Naive B cell (primary cell): ENCODE measurements around the gene MOG. TPM values are rescaled to one million over a fixed set of nuclear protein-coding genes. Genes with fewer than 3 reads are reported as not detected.
"Not testable (repeated sequence)": the region's sequence is repeated elsewhere in the genome, so short reads cannot be mapped to it uniquely, and the experiment has no call there.

ENCODE experiments used
- ATAC-seq, 2 donors: fragments of 150-1000 bp; cut with Tn5 transposase; 2 replicates each; pipeline ENCODE4 v1.10.0; 2021; ENCODE audit warnings: low read depth in 2 of 2, mild to moderate bottlenecking in 2 of 2, moderate library complexity in 2 of 2
- DNase-seq: peaks from one replicate; pipeline ENCODE4 v3.0.0; 2022
- H3K27ac Mint-ChIP-seq, 6 donors: one replicate each; pipeline ENCODE4 v1.8.0; 2020 to 2022; ENCODE audit warnings: mild to moderate bottlenecking in 6 of 6, mixed read lengths in 6 of 6, moderate library complexity in 5 of 6, inconsistent platforms in 2 of 6
- H3K27me3 Mint-ChIP-seq, 3 donors: one replicate each; pipeline ENCODE4 v1.8.0; 2021 to 2022; ENCODE audit warnings: mixed read lengths in 3 of 3, mild to moderate bottlenecking in 1 of 3
- H3K36me3 Mint-ChIP-seq, 2 donors: one replicate each; pipeline ENCODE4 v1.8.0; 2020 to 2022; ENCODE audit warnings: mixed read lengths in 2 of 2, inconsistent platforms in 1 of 2, mild to moderate bottlenecking in 1 of 2
- H3K4me1 Mint-ChIP-seq, 3 donors: one replicate each; pipeline ENCODE4 v1.8.0; 2020 to 2022; ENCODE audit warnings: mixed read lengths in 3 of 3, inconsistent platforms in 1 of 3, mild to moderate bottlenecking in 1 of 3, moderate library complexity in 1 of 3
- H3K4me3 Mint-ChIP-seq, 8 donors: one replicate each; pipeline ENCODE4 v1.8.0; 2020 to 2022; ENCODE audit warnings: mild to moderate bottlenecking in 8 of 8, mixed read lengths in 8 of 8, moderate library complexity in 8 of 8, inconsistent platforms in 2 of 8
- H3K9me3 Mint-ChIP-seq, 7 donors: one replicate each; pipeline ENCODE4 v1.8.0; 2020 to 2022; ENCODE audit warnings: mixed read lengths in 7 of 7, mild to moderate bottlenecking in 5 of 7, inconsistent platforms in 2 of 7, moderate library complexity in 1 of 7
- polyA plus RNA-seq, 6 donors: library from polyadenylated mRNA; unstranded; fragments of 300-500 nt; fragmentation: Illumina TruSeq; gene quantifications; one replicate each; pipeline ENCODE4 v1.2.3, GENCODE V29; 2021; ENCODE audit warnings: low read depth in 6 of 6

MOG gene
- polyA plus RNA-seq, 6 donors from 2014 or later: not detected

DNA sequence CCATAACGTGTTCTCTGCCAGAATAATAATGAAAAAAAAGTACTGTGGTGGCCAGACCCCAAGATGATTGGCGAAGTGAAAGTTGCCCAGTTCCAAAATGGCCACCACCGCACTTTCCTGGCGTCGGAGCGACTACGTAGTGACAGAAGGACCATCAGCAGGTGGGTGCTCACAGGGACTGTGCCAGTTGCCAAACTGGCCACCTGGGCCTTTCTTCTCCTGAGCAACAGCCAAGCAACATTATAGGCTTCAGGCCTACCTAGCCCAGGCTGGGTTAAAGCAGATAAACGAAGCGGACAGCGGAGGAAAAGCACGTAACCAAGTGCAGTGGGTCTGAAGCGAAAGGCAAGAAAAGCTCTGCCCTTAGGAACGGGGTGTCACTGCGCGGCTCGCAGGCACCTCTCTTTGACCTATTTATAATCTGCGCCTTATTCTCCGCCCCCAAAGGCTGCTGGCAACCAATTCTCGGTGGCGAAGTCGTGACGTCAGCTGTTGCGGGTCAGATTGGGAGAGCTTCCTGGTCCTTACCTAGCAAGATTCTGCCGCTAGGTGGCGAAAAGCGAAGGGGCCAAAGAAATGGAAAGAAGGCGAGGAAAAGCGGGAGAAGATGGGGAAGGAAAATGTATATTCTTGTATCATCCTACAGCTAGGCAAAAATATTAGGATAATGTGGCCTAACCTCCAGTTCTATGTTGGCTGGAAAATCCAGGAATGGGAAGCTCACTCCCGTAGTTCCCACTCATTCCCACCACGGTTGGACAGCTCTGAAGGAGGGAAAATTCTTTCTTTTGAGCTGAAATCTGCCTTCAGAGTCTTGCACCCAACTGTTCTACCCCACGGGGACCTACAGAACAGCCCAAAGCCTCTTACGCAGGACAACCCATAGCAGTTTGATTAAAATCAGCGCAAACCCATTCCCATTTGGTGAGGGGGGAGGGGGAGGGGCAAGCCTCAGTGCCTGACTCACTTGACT, 6.9 kb upstream of the MOG start:
- Mint-ChIP-seq H3K27ac (peak overlapping the region; percentile 95 to 100 (median 100)), H3K4me3 (peak overlapping the region; percentile 84 to 99 (median 98)), H3K9me3 (peaks cover 0 to 4% (median 0%) of the 10 kb centered on the region in 7 donors), H3K27me3 (peaks cover under 1 to 10% (median 5%) of the 10 kb centered on the region in 3 donors), H3K4me1 (peaks cover 10 to 27% (median 14%) of the 10 kb centered on the region in 3 donors), H3K36me3 (no peaks in the 10 kb centered on the region)
- DNase-seq: peak; percentile 97
- ATAC-seq: peak; percentile 91 to 92

DNA sequence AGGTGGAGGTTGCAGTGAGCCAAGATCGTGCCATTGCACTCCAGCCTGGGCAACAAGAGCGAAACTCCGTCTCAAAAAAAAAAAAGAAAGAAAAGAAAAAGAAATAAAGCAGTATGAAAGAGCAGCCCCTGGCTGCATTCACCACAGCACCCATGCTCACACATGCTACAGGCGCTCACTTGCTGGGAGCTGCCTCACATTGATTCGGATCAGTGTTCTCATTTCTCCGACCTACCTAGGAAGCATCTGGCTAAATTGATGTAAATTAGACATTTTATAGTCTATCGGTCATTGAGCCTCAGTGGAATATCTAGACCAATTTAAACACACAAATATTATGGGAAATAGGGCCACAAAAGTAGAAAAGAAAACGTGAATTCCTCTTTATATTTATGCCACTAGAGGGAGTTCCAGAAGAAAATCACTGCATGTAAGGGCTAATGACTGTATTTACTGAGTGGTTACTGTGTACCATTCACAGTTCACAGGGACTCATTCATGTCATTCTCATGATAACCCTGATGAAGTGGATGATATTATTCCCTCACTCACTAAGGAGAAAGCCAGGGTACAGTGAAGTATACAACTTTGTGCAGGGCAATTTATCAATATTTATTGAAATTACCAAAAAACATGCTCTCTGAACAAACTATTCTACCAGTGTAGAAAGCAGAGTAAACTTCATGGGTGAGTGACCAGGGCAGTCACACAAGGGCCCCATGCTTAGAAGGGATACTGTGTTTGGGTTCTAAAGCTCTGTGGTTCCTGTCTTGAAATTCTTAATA, 5.3 kb upstream of the MOG start:
- Mint-ChIP-seq H3K27me3 (peaks cover 9 to 24% (median 13%) of the 10 kb centered on the region in 3 donors), H3K9me3 (peaks cover 0 to 4% (median 0%) of the 10 kb centered on the region in 7 donors), H3K27ac (peak overlapping the region in 4 of 6 donors; percentile 33 to 70 (median 52)), H3K4me1 (peaks cover 10 to 27% (median 14%) of the 10 kb centered on the region in 3 donors), H3K4me3 (peak overlapping the region in 2 of 8 donors; percentile 40 to 44), H3K36me3 (no peaks in the 10 kb centered on the region)
- DNase-seq (peak; percentile 49), ATAC-seq (no peak)

DNA sequence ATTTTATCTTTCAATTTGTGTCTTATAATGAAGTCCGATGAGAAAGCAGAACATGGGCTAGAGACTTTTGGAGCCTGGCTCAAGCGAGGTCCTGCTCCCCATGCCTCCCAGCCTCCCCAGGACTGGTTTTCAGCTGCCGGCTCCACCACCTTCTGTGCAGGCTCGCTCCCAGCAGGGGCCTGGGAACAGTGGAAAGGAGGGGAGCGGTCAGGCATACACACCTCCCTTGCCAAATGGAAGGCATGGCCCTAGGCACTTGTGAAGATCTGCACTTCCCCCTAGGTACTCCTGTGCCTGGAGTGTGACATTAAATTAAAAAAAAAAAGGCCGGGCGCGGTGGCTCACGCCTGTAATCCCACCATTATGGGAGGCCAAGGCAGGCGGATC, 4.7 kb upstream of the MOG start:
- Mint-ChIP-seq H3K27ac (no peak overlapping the region), H3K27me3 (peaks cover 9 to 30% (median 16%) of the 10 kb centered on the region in 3 donors), H3K4me1 (peaks cover 10 to 27% (median 14%) of the 10 kb centered on the region in 3 donors), H3K36me3 (no peaks in the 10 kb centered on the region), H3K4me3 (no peak overlapping the region), H3K9me3 (peaks cover 0 to 4% (median 0%) of the 10 kb centered on the region in 7 donors)
- ATAC-seq (no peak), DNase-seq (no peak)

GRCh38 chr6:29653452-29654038, 3.3 kb upstream of the MOG start:
- Mint-ChIP-seq H3K9me3 (peaks cover 0 to 4% (median 0%) of the 10 kb centered on the region in 7 donors), H3K36me3 (no peaks in the 10 kb centered on the region), H3K4me3 (peak overlapping the region in 1 of 8 donors; percentile 10), H3K4me1 (peaks cover 10 to 27% (median 14%) of the 10 kb centered on the region in 3 donors), H3K27me3 (peaks cover 20 to 41% (median 25%) of the 10 kb centered on the region in 3 donors), H3K27ac (no peak overlapping the region)
- DNase-seq (peak; percentile 59), ATAC-seq (no peak)

- DNase-seq (no peak), ATAC-seq (no peak)
- Mint-ChIP-seq H3K4me3 (no peak overlapping the region), H3K36me3 (no peaks in the 10 kb centered on the region), H3K27me3 (peaks cover 31 to 55% (median 33%) of the 10 kb centered on the region in 3 donors), H3K4me1 (peaks cover 5 to 12% (median 8%) of the 10 kb centered on the region in 3 donors), H3K9me3 (no peaks in the 10 kb centered on the region), H3K27ac (no peak overlapping the region)
These were observed 1.2 kb upstream of the MOG start for GRCh38 chr6:29655658-29656057.

DNA sequence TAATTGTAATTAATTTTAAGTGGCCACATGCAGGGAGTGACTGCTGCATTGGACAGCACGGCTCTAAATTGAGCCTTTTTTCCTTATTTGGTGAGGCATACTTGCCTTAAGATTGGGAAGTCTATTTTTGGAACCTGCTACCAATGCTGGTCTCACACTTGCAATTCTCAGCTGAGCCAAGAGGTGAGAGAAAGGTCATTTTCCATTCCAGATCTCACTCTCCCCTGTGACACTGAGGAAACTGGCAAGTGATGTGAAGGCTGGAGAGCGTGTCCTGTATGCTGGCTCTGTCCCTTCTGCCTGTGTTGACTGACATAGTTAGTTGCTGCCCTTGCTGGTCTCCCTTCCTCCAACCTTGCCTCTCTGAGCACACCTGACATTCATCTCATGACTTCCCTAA, 735 bp upstream of the MOG start:
- H3K9me3 Mint-ChIP-seq: no peaks in the 10 kb centered on the region
- no peak overlapping the region for H3K4me3 Mint-ChIP-seq
- ATAC-seq (no peak), DNase-seq (no peak)
- no peaks in the 10 kb centered on the region for H3K36me3 Mint-ChIP-seq
- peaks cover 5 to 12% (median 8%) of the 10 kb centered on the region in 3 donors for H3K4me1 Mint-ChIP-seq
- H3K27ac Mint-ChIP-seq: peak overlapping the region in 1 of 6 donors; percentile 37
- H3K27me3 Mint-ChIP-seq: peaks cover 31 to 60% (median 37%) of the 10 kb centered on the region in 3 donors

GRCh38 chr6:29661071-29661470, 4.2 kb downstream of the MOG start:
- Mint-ChIP-seq H3K36me3 (no peaks in the 10 kb centered on the region), H3K27ac (no peak overlapping the region), H3K27me3 (peaks cover 30 to 77% (median 43%) of the 10 kb centered on the region in 3 donors), H3K4me1 (no peaks in the 10 kb centered on the region), H3K4me3 (no peak overlapping the region), H3K9me3 (no peaks in the 10 kb centered on the region)
- no peak for DNase-seq
- ATAC-seq: no peak

GRCh38 chr6:29661502-29662141, 4.7 kb downstream of the MOG start:
- H3K9me3 Mint-ChIP-seq, H3K36me3 Mint-ChIP-seq, H3K4me3 Mint-ChIP-seq, H3K4me1 Mint-ChIP-seq, DNase-seq, ATAC-seq: not testable (repeated sequence)
- H3K27ac Mint-ChIP-seq: peak overlapping the region in 1 of 6 donors; percentile 22
- H3K27me3 Mint-ChIP-seq: peaks cover 30 to 77% (median 39%) of the 10 kb centered on the region in 3 donors

- Mint-ChIP-seq H3K4me1 (no peaks in the 10 kb centered on the region), H3K27ac (no peak overlapping the region), H3K27me3 (peaks cover 27 to 73% (median 39%) of the 10 kb centered on the region in 3 donors)
These were observed 6.6 kb downstream of the MOG start for GRCh38 chr6:29663300-29664042.

GRCh38 chr6:29665942-29666825, 9.3 kb downstream of the MOG start:
- Mint-ChIP-seq H3K27ac (peak overlapping the region in 1 of 6 donors; percentile 49), H3K36me3 (no peaks in the 10 kb centered on the region), H3K9me3 (no peaks in the 10 kb centered on the region), H3K4me1 (no peaks in the 10 kb centered on the region), H3K4me3 (no peak overlapping the region), H3K27me3 (peaks cover 27 to 63% (median 49%) of the 10 kb centered on the region in 3 donors)
- ATAC-seq (no peak), DNase-seq (no peak)

More at GRCh38 chr6:29663300-29664042, 6.6 kb downstream of the MOG start:
- ATAC-seq (no peak), DNase-seq (no peak)
- H3K9me3 Mint-ChIP-seq: no peaks in the 10 kb centered on the region
- H3K36me3 Mint-ChIP-seq: no peaks in the 10 kb centered on the region
- no peak overlapping the region for H3K4me3 Mint-ChIP-seq

- H3K27me3 Mint-ChIP-seq: peaks cover 32 to 64% (median 52%) of the 10 kb centered on the region in 3 donors
- no peak overlapping the region for H3K27ac Mint-ChIP-seq
- no peaks in the 10 kb centered on the region for H3K4me1 Mint-ChIP-seq
- H3K9me3 Mint-ChIP-seq: no peaks in the 10 kb centered on the region
- ATAC-seq: no peak
- no peak overlapping the region for H3K4me3 Mint-ChIP-seq
- H3K36me3 Mint-ChIP-seq: no peaks in the 10 kb centered on the region
- DNase-seq: no peak
These were observed 9.9 kb downstream of the MOG start for GRCh38 chr6:29666826-29667130.
